K562 (cell line): ENCODE data around the gene TCEANC2. TPM values are rescaled to one million over a fixed set of nuclear protein-coding genes. Genes with fewer than 3 reads are reported as not detected.

Experiments used
- CBX3 ChIP-seq, 2 experiments: IDR thresholded peaks; 1 replicate in 1 of 2; 2 replicates in 1 of 2; pipeline ENCODE4 v1.6.1; 2012; ENCODE audit warnings: inconsistent platforms in 2 of 2, low read length in 2 of 2, borderline replicate concordance in 1 of 2, control low read depth in 1 of 2
- CHD4 ChIP-seq: fragments of 200-600 bp; sonication (generic); IDR thresholded peaks from 3 replicates; pipeline ENCODE4 v1.6.1; 2012; ENCODE audit warnings: low read depth, mild to moderate bottlenecking, mixed read lengths, low read length, inconsistent platforms; ENCODE audit not compliant: insufficient read depth, insufficient replicate concordance, poor library complexity, severe bottlenecking
- CREB1 ChIP-seq, 2 experiments: sonication (generic) in 1 of 2; formaldehyde crosslinking in 1 of 2; IDR thresholded peaks; 2 replicates each; pipeline versions ENCODE4 v1.6.1 to v1.8.0; 2012 to 2022; ENCODE audit warnings: inconsistent platforms in 1 of 2, mild to moderate bottlenecking in 1 of 2, missing genetic modification reagents in 1 of 2, moderate library complexity in 1 of 2
- DMBX1 ChIP-seq: fragments of 250-450 bp; sonication (Bioruptor Pico); IDR thresholded peaks from 2 replicates; pipeline ENCODE4 v1.8.0; 2022; ENCODE audit warnings: inconsistent platforms, mild to moderate bottlenecking, moderate library complexity, borderline replicate concordance
- EWSR1 ChIP-seq: fragments of 450-650 bp; IDR thresholded peaks from 2 replicates; pipeline ENCODE4 v1.6.1; 2018; ENCODE audit warnings: borderline replicate concordance, mild to moderate bottlenecking, low read depth, moderate library complexity; ENCODE audit not compliant: partially characterized antibody
- GTF2A2 ChIP-seq: IDR thresholded peaks from 2 replicates; pipeline ENCODE4 v1.6.1; 2016; ENCODE audit warnings: mild to moderate bottlenecking, missing genetic modification characterization, missing compliant biosample characterization
- HNRNPL ChIP-seq: fragments of 200-400 bp; formaldehyde crosslinking; IDR thresholded peaks from 2 replicates; pipeline ENCODE4 v1.6.1; 2017; ENCODE audit warnings: low read depth, mild to moderate bottlenecking, low read length
- KAT7 ChIP-seq: sonication (generic); formaldehyde crosslinking; IDR thresholded peaks from 2 replicates; pipeline ENCODE4 v1.8.0; 2022; ENCODE audit warnings: missing genetic modification reagents, mild to moderate bottlenecking, borderline replicate concordance
- LARP7 ChIP-seq: fragments of 450-650 bp; IDR thresholded peaks from 2 replicates; pipeline ENCODE4 v1.6.1; 2016
- MTA3 ChIP-seq: fragments of 450-650 bp; formaldehyde crosslinking; IDR thresholded peaks from 2 replicates; pipeline ENCODE4 v1.6.1; 2017; ENCODE audit warnings: mild to moderate bottlenecking, borderline replicate concordance
- RBM39 ChIP-seq: fragments of 200-400 bp; formaldehyde crosslinking; optimal IDR thresholded peaks from 2 replicates; pipeline ENCODE3; 2018; ENCODE audit warnings: low read depth, low read length
- STAG1 ChIP-seq: sonication (generic); formaldehyde crosslinking; IDR thresholded peaks from 2 replicates; pipeline ENCODE4 v1.5.0; 2020; ENCODE audit warnings: missing genetic modification reagents, borderline replicate concordance
- TBP ChIP-seq: optimal IDR thresholded peaks from 2 replicates; pipeline ENCODE3; 2011; ENCODE audit warnings: low read depth, low read length, improper control_type of control experiment
- polyA plus RNA-seq, 8 experiments: library from polyadenylated mRNA; depleted of rRNA in 4 of 8; stranded (reverse) in 5 of 8; unstranded in 3 of 8; fragments of >200 nt; fragmentation: Nextera tagmentation in 2 of 8; fragmentation: Illumina TruSeq in 1 of 8; extraction: Ambion mirVana in 2 of 8; extraction: Trizol in 1 of 8; gene quantifications; 2 replicates each; pipeline versions ENCODE4 v1.2.1 to v1.2.3, GENCODE V29; 2011 to 2014; ENCODE audit warnings: inconsistent platforms in 1 of 8, missing spikeins in 1 of 8
- total RNA-seq, 7 experiments: library from RNA; depleted of rRNA in 6 of 7; stranded (reverse); fragments of >200 nt in 6 of 7; fragmentation: Illumina TruSeq in 2 of 7; extraction: Trizol in 2 of 7; gene quantifications; 2 replicates each; pipeline versions ENCODE4 v1.2.1 to v1.2.3, GENCODE V29; 2011 to 2021; ENCODE audit warnings: low replicate concordance in 1 of 7
- TF ChIP-seq, protein P1 (sequence below), 2 experiments: fragments of 450-650 bp in 1 of 2; sonication (generic) in 1 of 2; formaldehyde crosslinking in 1 of 2; IDR thresholded peaks in 1 of 2; conservative IDR thresholded peaks in 1 of 2; 2 replicates each; pipeline versions ENCODE4 v1.6.1 to v1.8.1; 2016 to 2023; ENCODE audit warnings: mild to moderate bottlenecking in 2 of 2, moderate library complexity in 2 of 2, inconsistent platforms in 1 of 2, missing genetic modification reagents in 1 of 2
- TF ChIP-seq, protein P2 (sequence below): fragments of 250-450 bp; sonication (Bioruptor Pico); IDR thresholded peaks from 2 replicates; pipeline ENCODE4 v1.8.0; 2021; ENCODE audit warnings: mild to moderate bottlenecking, moderate library complexity
- TF ChIP-seq, protein P3 (sequence below): fragments of 450-650 bp; IDR thresholded peaks from 2 replicates; pipeline ENCODE4 v1.6.1; 2016; ENCODE audit warnings: low read depth, mild to moderate bottlenecking, moderate library complexity
- TF ChIP-seq, protein P4 (sequence below): IDR thresholded peaks from 2 replicates; pipeline ENCODE4 v1.6.1; 2016; ENCODE audit warnings: missing genetic modification characterization, missing compliant biosample characterization
- TF ChIP-seq, protein P5 (sequence below), 2 experiments: fragments of 450-650 bp in 1 of 2; IDR thresholded peaks; 2 replicates each; pipeline ENCODE4 v1.6.1; 2011 to 2017; ENCODE audit warnings: low read depth in 2 of 2, antibody characterized with exemption in 1 of 2, borderline replicate concordance in 1 of 2, low read length in 1 of 2, mild to moderate bottlenecking in 1 of 2, mixed read lengths in 1 of 2; ENCODE audit not compliant: control insufficient read depth in 1 of 2

TCEANC2 gene
- total and polyA plus RNA-seq, 9 of the 15 experiments (the other 6 are each of a cell fraction or from before 2014, with no cell fraction given) = 3.3 to 10.2 (median 7.0) TPM

DNA sequence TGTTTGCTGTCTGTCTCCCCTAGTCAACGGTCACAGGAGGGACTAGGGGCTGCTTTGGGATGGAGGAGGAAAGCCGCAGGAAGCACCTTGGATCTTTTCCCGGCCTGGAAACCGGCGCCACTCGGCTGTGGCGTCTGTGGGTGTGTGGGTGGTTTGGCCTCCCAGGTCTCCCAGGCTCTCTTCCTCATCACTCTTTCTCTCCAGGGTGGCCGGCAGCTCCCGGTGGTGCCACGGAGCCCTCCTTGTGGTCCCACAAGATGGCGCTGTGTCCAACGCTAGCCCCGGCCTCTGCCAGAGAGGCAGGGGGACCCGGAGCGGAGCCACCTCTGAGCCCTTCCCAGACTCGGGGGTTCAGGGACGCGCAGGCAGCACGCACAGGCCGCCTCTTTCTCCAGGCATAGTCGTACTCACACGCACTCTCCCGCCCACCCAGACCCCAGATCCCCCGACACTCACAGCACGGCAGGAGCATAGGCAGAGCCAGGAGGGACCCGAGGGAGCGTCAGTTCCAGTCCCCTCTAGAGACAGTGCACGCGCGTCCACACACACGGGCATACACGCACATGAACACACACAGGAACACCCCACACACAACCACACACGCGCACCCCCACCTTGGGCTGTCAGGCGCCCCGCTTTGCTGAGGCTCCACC is 68.2 kb downstream of the TCEANC2 start (continued):
- TF ChIP-seq, protein P1, sequence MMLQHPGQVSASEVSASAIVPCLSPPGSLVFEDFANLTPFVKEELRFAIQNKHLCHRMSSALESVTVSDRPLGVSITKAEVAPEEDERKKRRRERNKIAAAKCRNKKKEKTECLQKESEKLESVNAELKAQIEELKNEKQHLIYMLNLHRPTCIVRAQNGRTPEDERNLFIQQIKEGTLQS (IDR thresholded peaks at IDR 0.05) = no peak
- TF ChIP-seq, protein P1 (CRISPR knock-in tag; conservative IDR thresholded peaks at IDR 0.05) = no peak
- no peak for TF ChIP-seq KAT7 (CRISPR knock-in tag)
- TF ChIP-seq LARP7 = no peak
- TF ChIP-seq CHD4 = no peak
- TF ChIP-seq, protein P2, sequence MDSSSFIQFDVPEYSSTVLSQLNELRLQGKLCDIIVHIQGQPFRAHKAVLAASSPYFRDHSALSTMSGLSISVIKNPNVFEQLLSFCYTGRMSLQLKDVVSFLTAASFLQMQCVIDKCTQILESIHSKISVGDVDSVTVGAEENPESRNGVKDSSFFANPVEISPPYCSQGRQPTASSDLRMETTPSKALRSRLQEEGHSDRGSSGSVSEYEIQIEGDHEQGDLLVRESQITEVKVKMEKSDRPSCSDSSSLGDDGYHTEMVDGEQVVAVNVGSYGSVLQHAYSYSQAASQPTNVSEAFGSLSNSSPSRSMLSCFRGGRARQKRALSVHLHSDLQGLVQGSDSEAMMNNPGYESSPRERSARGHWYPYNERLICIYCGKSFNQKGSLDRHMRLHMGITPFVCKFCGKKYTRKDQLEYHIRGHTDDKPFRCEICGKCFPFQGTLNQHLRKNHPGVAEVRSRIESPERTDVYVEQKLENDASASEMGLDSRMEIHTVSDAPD (CRISPR knock-in tag) = no peak
- 0 out of 2 replicates have a peak, but pooled peaks have one; percentile 16 for TF ChIP-seq CREB1 (IDR thresholded peaks at IDR 0.05)
- no peak for TF ChIP-seq CREB1 (CRISPR knock-in tag; IDR thresholded peaks at IDR 0.05)
- peak; percentile 72; the same call in 1 of the 2 replicates for TF ChIP-seq STAG1 (CRISPR knock-in tag)
- TF ChIP-seq, protein P3, sequence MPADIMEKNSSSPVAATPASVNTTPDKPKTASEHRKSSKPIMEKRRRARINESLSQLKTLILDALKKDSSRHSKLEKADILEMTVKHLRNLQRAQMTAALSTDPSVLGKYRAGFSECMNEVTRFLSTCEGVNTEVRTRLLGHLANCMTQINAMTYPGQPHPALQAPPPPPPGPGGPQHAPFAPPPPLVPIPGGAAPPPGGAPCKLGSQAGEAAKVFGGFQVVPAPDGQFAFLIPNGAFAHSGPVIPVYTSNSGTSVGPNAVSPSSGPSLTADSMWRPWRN = no peak
- no peak for TF ChIP-seq TBP
- TF ChIP-seq GTF2A2 (tag) = no peak
- TF ChIP-seq MTA3 = no peak; the same call in 1 of the 2 replicates
- TF ChIP-seq, protein P4, sequence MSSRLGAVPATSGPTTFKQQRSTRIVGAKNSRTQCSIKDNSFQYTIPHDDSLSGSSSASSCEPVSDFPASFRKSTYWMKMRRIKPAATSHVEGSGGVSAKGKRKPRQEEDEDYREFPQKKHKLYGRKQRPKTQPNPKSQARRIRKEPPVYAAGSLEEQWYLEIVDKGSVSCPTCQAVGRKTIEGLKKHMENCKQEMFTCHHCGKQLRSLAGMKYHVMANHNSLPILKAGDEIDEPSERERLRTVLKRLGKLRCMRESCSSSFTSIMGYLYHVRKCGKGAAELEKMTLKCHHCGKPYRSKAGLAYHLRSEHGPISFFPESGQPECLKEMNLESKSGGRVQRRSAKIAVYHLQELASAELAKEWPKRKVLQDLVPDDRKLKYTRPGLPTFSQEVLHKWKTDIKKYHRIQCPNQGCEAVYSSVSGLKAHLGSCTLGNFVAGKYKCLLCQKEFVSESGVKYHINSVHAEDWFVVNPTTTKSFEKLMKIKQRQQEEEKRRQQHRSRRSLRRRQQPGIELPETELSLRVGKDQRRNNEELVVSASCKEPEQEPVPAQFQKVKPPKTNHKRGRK = no peak
- no peak for TF ChIP-seq HNRNPL
- TF ChIP-seq CBX3 (IDR thresholded peaks at IDR 0.05; ENCODE audit: borderline replicate concordance in 1 of 2, low read length in 2 of 2) = no peak
- TF ChIP-seq RBM39 = no peak
- TF ChIP-seq DMBX1 (CRISPR knock-in tag) = peak; percentile 36; the same call in 1 of the 2 replicates
- TF ChIP-seq, protein P5, sequence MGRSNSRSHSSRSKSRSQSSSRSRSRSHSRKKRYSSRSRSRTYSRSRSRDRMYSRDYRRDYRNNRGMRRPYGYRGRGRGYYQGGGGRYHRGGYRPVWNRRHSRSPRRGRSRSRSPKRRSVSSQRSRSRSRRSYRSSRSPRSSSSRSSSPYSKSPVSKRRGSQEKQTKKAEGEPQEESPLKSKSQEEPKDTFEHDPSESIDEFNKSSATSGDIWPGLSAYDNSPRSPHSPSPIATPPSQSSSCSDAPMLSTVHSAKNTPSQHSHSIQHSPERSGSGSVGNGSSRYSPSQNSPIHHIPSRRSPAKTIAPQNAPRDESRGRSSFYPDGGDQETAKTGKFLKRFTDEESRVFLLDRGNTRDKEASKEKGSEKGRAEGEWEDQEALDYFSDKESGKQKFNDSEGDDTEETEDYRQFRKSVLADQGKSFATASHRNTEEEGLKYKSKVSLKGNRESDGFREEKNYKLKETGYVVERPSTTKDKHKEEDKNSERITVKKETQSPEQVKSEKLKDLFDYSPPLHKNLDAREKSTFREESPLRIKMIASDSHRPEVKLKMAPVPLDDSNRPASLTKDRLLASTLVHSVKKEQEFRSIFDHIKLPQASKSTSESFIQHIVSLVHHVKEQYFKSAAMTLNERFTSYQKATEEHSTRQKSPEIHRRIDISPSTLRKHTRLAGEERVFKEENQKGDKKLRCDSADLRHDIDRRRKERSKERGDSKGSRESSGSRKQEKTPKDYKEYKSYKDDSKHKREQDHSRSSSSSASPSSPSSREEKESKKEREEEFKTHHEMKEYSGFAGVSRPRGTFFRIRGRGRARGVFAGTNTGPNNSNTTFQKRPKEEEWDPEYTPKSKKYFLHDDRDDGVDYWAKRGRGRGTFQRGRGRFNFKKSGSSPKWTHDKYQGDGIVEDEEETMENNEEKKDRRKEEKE (IDR thresholded peaks at IDR 0.05; ENCODE audit: borderline replicate concordance in 1 of 2, control insufficient read depth in 1 of 2, low read depth in 2 of 2, low read length in 1 of 2) = no peak
- no peak for TF ChIP-seq EWSR1
